Kidney (tissue), 14 donors: ENCODE measurements around the gene VAMP8. TPM values are rescaled to one million over a fixed set of nuclear protein-coding genes. Genes with fewer than 3 reads are reported as not detected.
A peak's percentile ranks its signal among the peaks of the same experiment; 100 is the strongest.

Experiments
- DNase-seq, 5 donors: peaks; one replicate each; pipeline ENCODE4 v3.0.0-alpha.2; 2013 to 2020
- FAIRE-seq: peaks from 2 replicates; lab custom pipeline; 2012; peaks lifted over from hg19 to GRCh38; lab: Jason Lieb, UNC
- H3K27ac ChIP-seq, 2 donors: one replicate each; pipeline ENCODE4 v1.7.0; 2013; ENCODE audit warnings: low read depth in 2 of 2, low read length in 2 of 2, inconsistent platforms in 1 of 2
- H3K27me3 ChIP-seq: one replicate; pipeline ENCODE4 v1.7.1; 2013; ENCODE audit warnings: low read length, inconsistent platforms; ENCODE audit not compliant: control insufficient read depth, insufficient read depth
- H3K36me3 ChIP-seq, 3 donors: one replicate each; pipeline versions ENCODE4 v1.7.0 to v1.7.1; 2013; ENCODE audit warnings: low read length in 3 of 3, control low read depth in 1 of 3, inconsistent platforms in 1 of 3; ENCODE audit not compliant: insufficient read depth in 3 of 3, control insufficient read depth in 2 of 3
- H3K4me1 ChIP-seq, 3 donors: one replicate each; pipeline versions ENCODE4 v1.7.0 to v1.7.1; 2013; ENCODE audit warnings: low read length in 3 of 3, inconsistent platforms in 1 of 3, low read depth in 1 of 3; ENCODE audit not compliant: control insufficient read depth in 2 of 3, insufficient read depth in 2 of 3
- H3K4me3 ChIP-seq, 3 donors: one replicate each; pipeline versions ENCODE4 v1.7.0 to v1.8.1; 2013; ENCODE audit warnings: low read length in 3 of 3, control low read depth in 1 of 3, inconsistent platforms in 1 of 3
- H3K9ac ChIP-seq, 3 donors: one replicate each; pipeline versions ENCODE4 v1.7.0 to v1.7.1; 2013; ENCODE audit warnings: low read length in 3 of 3, control low read depth in 1 of 3, inconsistent platforms in 1 of 3
- H3K9me3 ChIP-seq, 3 donors: one replicate each; pipeline versions ENCODE4 v1.7.0 to v1.7.1; 2013; ENCODE audit warnings: low read length in 3 of 3, control low read depth in 1 of 3, inconsistent platforms in 1 of 3; ENCODE audit not compliant: control insufficient read depth in 2 of 3, insufficient read depth in 1 of 3
- intact Hi-C: fragments of 100-400 bp; cut with DNase I; formaldehyde crosslinking; loops from one replicate; pipeline ENCODE4 v1.11.1; 2022
- polyA plus RNA-seq: library from polyadenylated mRNA; stranded (reverse); fragments of 350-450 nt; fragmentation: Illumina TruSeq; extraction: RNeasy Lipid Tissue Mini Kit (QIAGEN cat#74804); gene quantifications from one replicate; pipeline ENCODE4 v1.2.3, GENCODE V29; 2014; ENCODE audit warnings: low read depth, low replicate concordance; ENCODE audit not compliant: insufficient read depth
- total RNA-seq: library from RNA; stranded (reverse); fragmentation: NEBNext Ultra II Directional; extraction: Animal tissue kit (Norgen Biotek cat#: 25700); gene quantifications from one replicate; pipeline ENCODE4 v1.2.1, GENCODE V29; 2021
- TF ChIP-seq, protein P1 (sequence below): IDR thresholded peaks from 3 replicates; pipeline ENCODE4 v1.5.1; 2012; ENCODE audit warnings: mild to moderate bottlenecking, moderate library complexity, borderline replicate concordance; ENCODE audit not compliant: insufficient read depth; ENCODE audit errors: extremely low read depth
- donor health status: control.
- donor health status: control.
- donor health status: control.
- donor health status: control.
- donor health status: control.
- donor health status: DM: yes; HTN: yes; CAD: no.
- donor health status: Normal renal cell carcinoma (clear cell type).

VAMP8 gene
- total and polyA plus RNA-seq, 2 donors from 2014 or later, result 196 to 604 TPM

DNA sequence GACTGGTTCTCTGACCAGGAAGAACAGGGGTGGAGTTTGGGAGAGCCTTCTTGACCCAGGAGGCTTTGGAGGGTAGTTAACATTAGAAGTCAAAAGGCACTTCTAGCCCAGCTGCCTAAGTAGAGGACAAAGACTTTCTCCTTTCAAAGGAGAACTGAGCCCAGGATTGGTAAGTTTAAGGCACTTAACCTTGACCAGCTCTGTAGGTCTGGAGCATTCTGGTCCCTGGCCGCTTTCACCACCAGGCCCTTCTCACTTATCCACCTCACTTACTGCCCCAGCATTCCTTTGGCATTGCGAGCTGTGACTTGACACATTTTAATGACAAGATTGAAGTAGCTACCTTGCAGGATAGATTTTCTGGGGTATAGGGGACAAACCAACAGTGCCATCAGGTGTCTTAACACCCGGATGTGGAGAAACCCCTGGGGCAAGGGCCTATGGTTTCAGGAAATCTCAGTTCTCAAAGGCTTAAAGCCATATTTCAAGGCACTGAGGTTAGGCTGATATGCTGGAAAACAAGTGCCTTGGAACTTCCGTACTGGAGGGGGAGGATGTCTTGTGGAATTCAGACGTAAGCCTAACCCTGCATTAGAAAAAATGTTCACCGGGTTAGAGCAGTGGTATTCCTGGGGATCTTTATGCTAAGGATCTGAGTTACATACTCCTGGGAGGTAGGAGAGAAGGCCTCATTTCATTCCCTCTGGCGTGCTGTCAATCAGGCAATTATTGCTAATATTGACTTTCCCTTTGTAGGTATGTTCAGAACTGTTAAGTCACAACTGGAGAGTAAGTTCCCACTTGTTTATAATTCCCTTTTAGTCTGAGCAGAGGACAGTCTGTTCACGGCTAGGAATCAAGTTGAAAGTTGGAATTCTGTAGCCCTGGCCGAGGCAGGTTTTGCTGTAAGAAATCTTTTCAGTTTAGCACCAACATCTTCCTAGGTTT is 30.2 kb downstream of the VAMP8 start:
- DNase-seq, result peak in 1 of 5 donors; percentile 29
- H3K36me3 ChIP-seq, result peaks cover 0 to 10% (median 8%) of the 10 kb centered on the region in 3 donors
- no peaks in the 10 kb centered on the region for H3K27me3 ChIP-seq
- intact Hi-C loops, result no loop called here
- no peaks in the 10 kb centered on the region for H3K9me3 ChIP-seq
- H3K4me1 ChIP-seq, result peaks cover 0 to 30% (median 22%) of the 10 kb centered on the region in 3 donors
- no peak for FAIRE-seq
- no peak overlapping the region for H3K4me3 ChIP-seq
- H3K9ac ChIP-seq, result peak overlapping the region in 1 of 3 donors; percentile 20
- TF ChIP-seq, protein P1, sequence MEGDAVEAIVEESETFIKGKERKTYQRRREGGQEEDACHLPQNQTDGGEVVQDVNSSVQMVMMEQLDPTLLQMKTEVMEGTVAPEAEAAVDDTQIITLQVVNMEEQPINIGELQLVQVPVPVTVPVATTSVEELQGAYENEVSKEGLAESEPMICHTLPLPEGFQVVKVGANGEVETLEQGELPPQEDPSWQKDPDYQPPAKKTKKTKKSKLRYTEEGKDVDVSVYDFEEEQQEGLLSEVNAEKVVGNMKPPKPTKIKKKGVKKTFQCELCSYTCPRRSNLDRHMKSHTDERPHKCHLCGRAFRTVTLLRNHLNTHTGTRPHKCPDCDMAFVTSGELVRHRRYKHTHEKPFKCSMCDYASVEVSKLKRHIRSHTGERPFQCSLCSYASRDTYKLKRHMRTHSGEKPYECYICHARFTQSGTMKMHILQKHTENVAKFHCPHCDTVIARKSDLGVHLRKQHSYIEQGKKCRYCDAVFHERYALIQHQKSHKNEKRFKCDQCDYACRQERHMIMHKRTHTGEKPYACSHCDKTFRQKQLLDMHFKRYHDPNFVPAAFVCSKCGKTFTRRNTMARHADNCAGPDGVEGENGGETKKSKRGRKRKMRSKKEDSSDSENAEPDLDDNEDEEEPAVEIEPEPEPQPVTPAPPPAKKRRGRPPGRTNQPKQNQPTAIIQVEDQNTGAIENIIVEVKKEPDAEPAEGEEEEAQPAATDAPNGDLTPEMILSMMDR, result no peak
- H3K27ac ChIP-seq, result peak overlapping the region; percentile 65 to 69

DNA sequence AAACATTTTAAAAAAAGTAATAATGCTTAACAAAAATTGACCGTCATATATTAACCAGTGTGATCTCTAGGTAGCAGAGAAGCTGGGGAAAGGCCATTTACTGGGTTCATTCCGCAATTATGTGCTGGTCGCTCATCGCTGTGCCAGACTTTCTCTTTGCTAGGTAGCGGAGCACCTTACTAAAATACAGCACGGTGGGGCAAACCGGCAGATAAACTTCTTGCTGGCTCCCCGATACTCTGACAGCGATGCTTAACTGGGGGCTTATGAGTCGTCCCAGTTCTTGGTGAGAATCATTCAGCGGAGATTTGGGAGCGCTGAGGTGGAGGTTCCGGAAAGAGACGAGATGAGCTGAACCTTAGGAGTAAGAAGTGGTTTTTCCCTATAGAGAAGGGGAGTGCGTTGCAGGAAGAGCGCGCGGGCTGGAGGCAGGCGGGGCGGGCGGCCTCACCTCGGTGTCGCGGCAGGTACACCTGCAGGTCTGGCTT is 33.9 kb downstream of the VAMP8 start:
- Histone ChIP-seq H3K27me3 (no peaks in the 10 kb centered on the region), H3K4me1 (peaks cover 0 to 13% (median 9%) of the 10 kb centered on the region in 3 donors), H3K4me3 (peak overlapping the region; percentile 85 to 89 (median 85)), H3K36me3 (peaks cover 0 to 10% (median 8%) of the 10 kb centered on the region in 3 donors), H3K9me3 (no peaks in the 10 kb centered on the region), H3K9ac (peak overlapping the region; percentile 73 to 85 (median 80)), H3K27ac (peak overlapping the region; percentile 30 to 73)
- TF ChIP-seq, protein P1, result no peak
- intact Hi-C loops, result no loop called here
- FAIRE-seq (no peak), DNase-seq (no peak)

DNA sequence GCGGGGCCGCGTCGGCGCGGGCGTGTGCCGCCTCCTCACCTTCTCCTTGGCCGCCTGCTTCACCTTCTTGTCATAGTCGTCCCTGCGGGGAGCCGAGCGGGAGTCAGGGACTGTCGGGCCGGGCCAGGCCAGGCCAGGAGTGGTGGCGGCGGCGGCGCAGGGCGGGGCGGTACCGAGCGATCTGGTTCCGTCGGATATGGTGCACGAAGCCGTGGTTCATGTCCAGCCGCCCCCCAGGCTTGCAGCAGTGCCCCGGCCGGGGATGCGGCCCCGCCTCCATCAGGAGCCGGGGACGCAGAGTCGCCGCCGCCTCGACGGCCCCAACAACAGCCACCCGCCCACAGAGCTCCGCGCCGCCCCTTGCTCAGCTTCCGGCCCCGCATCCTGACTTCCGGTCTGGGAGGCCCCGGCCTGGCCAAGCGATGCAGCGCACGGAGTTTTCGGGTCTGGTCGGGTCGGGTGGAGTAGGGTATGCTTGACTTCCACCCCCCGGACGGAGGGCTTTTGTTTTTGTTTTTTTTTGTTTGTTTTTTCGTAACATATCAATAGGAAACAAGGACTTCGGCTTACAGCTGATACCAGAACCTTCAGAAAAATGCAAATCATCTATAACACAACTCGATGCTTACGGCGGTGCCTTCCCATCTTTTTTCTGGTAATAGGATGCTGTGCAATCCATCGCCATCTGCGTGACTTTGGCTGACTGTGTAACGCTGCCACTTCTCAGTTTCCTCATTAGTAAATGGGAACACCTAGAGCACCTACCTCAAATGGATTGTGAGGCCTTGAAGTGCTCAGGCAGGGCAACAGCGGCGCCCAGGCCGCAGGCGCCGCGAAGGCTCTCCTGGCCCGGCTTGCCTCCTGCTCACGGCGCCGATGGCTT is 34.6 kb downstream of the VAMP8 start, which contains the start of gene C2orf68:
TSS of gene C2orf68 (minus strand) at position 362 of the 883 bp plus-strand sequence. CDS start at position 280, 82 bp downstream.
- Histone ChIP-seq H3K4me1 (peaks cover 0 to 13% (median 9%) of the 10 kb centered on the region in 3 donors), H3K9ac (peak within 1 kb of the TSS; percentile 73 to 85 (median 80)), H3K27ac (peak within 1 kb of the TSS; percentile 30 to 73), H3K9me3 (no peaks in the 10 kb centered on the region), H3K36me3 (peaks cover 0 to 10% (median 8%) of the 10 kb centered on the region in 3 donors), H3K27me3 (no peaks in the 10 kb centered on the region), H3K4me3 (peak within 1 kb of the TSS; percentile 85 to 89 (median 85))
- DNase-seq, result peak; percentile 94 to 98 (median 96)
- FAIRE-seq, result no peak
- intact Hi-C loops, result no loop called here
- TF ChIP-seq, protein P1, result no peak
